HepG2 (cell line): ENCODE data around the gene TDRD10. TPM values are rescaled to one million over a fixed set of nuclear protein-coding genes. Genes with fewer than 3 reads are reported as not detected.

ENCODE experiments used
- ATAC-seq: fragments of 200-7000 bp; cut with Tn5 transposase; 3 replicates; pipeline ENCODE4 v1.9.1; 2020; ENCODE audit warnings: mild to moderate bottlenecking, moderate library complexity
- BruUV-seq: library from RNA; stranded (reverse); fragments of 400-500 nt; replicated peaks from 2 replicates; lab custom pipeline; 2021; lab: Mats Ljungman, UMichigan
- CTCF ChIA-PET: fragments of 300-600 bp; formaldehyde crosslinking; extraction: SDS; loops from one replicate; lab custom pipeline; 2021; ENCODE audit warnings: low total read pairs, inconsistent platforms, low intra/inter-chr PET ratio; lab: Yijun Ruan, JAX
- POLR2A ChIA-PET: fragments of 350-600 bp; sonication (Branson Sonifier 250); formaldehyde crosslinking; loops from one replicate; lab custom pipeline; 2020; ENCODE audit warnings: antibody characterized with exemption, inconsistent platforms; lab: Yijun Ruan, JAX
- DNase-seq: peaks from one replicate; pipeline ENCODE4 v3.0.0-alpha.2; 2015; ENCODE audit warnings: low spot score
- FAIRE-seq: peaks from 3 replicates; lab custom pipeline; 2011; peaks lifted over from hg19 to GRCh38; lab: Jason Lieb, UNC
- H2AFZ ChIP-seq: one replicate; pipeline ENCODE4 v1.6.1; 2011; ENCODE audit warnings: low read length, inconsistent platforms
- H3K27ac ChIP-seq: fragments of 300-600 bp; 3 replicates; pipeline ENCODE4 v1.8.0; 2011; ENCODE audit warnings: mixed run types, mild to moderate bottlenecking, mixed read lengths, low read length, inconsistent platforms; ENCODE audit not compliant: insufficient read depth; ENCODE audit errors: extremely low read length
- H3K27me3 ChIP-seq, 2 experiments: fragments of 200-600 bp in 1 of 2; 2 replicates in 1 of 2; 3 replicates in 1 of 2; pipeline versions ENCODE4 v1.6.0 to v1.8.0; 2011; ENCODE audit warnings: low read length in 2 of 2, mild to moderate bottlenecking in 2 of 2, moderate library complexity in 2 of 2, inconsistent platforms in 1 of 2; ENCODE audit not compliant: insufficient read depth in 2 of 2, control insufficient read depth in 1 of 2
- H3K36me3 ChIP-seq, 2 experiments: fragments of 200-600 bp in 1 of 2; replicated peaks in 1 of 2; 2 replicates in 1 of 2; 3 replicates in 1 of 2; pipeline versions ENCODE4 v1.5.1 to v1.8.0; 2011; ENCODE audit warnings: low read length in 2 of 2, inconsistent platforms in 1 of 2; ENCODE audit not compliant: insufficient read depth in 2 of 2, control insufficient read depth in 1 of 2
- H3K4me1 ChIP-seq: 2 replicates; pipeline ENCODE4 v1.5.1; 2012; ENCODE audit warnings: low read length, inconsistent platforms; ENCODE audit not compliant: insufficient read depth
- H3K4me2 ChIP-seq: 2 replicates; pipeline ENCODE4 v1.6.0; 2011; ENCODE audit warnings: low read depth, low read length, inconsistent platforms
- H3K4me3 ChIP-seq, 3 experiments: fragments of 200-600 bp in 1 of 3; sonication (generic), shearing (Covaris generic) in 1 of 3; replicated peaks in 1 of 3; 2 replicates each; pipeline ENCODE4 v1.5.1; 2011 to 2016; ENCODE audit warnings: low read length in 3 of 3, inconsistent platforms in 2 of 3, low read depth in 2 of 3, mild to moderate bottlenecking in 2 of 3, control low read depth in 1 of 3, mixed read lengths in 1 of 3; ENCODE audit not compliant: insufficient read depth in 1 of 3
- H3K79me2 ChIP-seq: one replicate; pipeline ENCODE4 v1.6.1; 2011; ENCODE audit warnings: low read length, inconsistent platforms; ENCODE audit not compliant: insufficient read depth
- H3K9ac ChIP-seq: 2 replicates; pipeline ENCODE4 v1.6.0; 2011; ENCODE audit warnings: mild to moderate bottlenecking, low read depth, low read length, inconsistent platforms; ENCODE audit not compliant: insufficient read depth
- H3K9me3 ChIP-seq: 2 replicates; pipeline ENCODE4 v1.5.1; 2012; ENCODE audit warnings: mild to moderate bottlenecking, low read length
- H4K20me1 ChIP-seq: 2 replicates; pipeline ENCODE4 v1.6.0; 2011; ENCODE audit warnings: inconsistent platforms, mild to moderate bottlenecking, low read length, moderate library complexity; ENCODE audit not compliant: insufficient read depth
- ASH2L ChIP-seq: fragments of 300-600, 200-600 bp; sonication (generic); IDR thresholded peaks from 2 replicates; pipeline ENCODE4 v1.7.0; 2017; ENCODE audit warnings: low read depth, mild to moderate bottlenecking, moderate library complexity, mixed read lengths, low read length; ENCODE audit not compliant: insufficient read length
- HNF4A ChIP-seq: sonication (generic); formaldehyde crosslinking; IDR thresholded peaks from 2 replicates; pipeline ENCODE4 v1.4.0; 2020; ENCODE audit warnings: missing genetic modification reagents
- KLF12 ChIP-seq: sonication (generic); formaldehyde crosslinking; IDR thresholded peaks from 2 replicates; pipeline ENCODE4 v1.4.0; 2020; ENCODE audit warnings: missing genetic modification reagents, borderline replicate concordance
- KMT2A ChIP-seq: sonication (generic); formaldehyde crosslinking; IDR thresholded peaks from 2 replicates; pipeline ENCODE4 v1.4.0; 2020; ENCODE audit warnings: missing genetic modification reagents
- MEF2D ChIP-seq: sonication (generic); formaldehyde crosslinking; IDR thresholded peaks from 2 replicates; pipeline ENCODE4 v1.5.1; 2020; ENCODE audit warnings: mild to moderate bottlenecking, missing genetic modification reagents
- RFX5 ChIP-seq: IDR thresholded peaks from 2 replicates; pipeline ENCODE4 v1.6.1; 2011; ENCODE audit warnings: low read depth, low read length, improper control_type of control experiment
- TBX2 ChIP-seq: sonication (generic); formaldehyde crosslinking; IDR thresholded peaks from 2 replicates; pipeline ENCODE4 v1.5.0; 2020; ENCODE audit warnings: missing genetic modification reagents, mild to moderate bottlenecking, borderline replicate concordance
- ZNF619 ChIP-seq: sonication (generic); formaldehyde crosslinking; IDR thresholded peaks from 2 replicates; pipeline ENCODE4 v1.4.0; 2020; ENCODE audit warnings: mild to moderate bottlenecking, missing genetic modification reagents
- WGBS: methylation state at CpG from one replicate; pipeline ENCODE4 v1.1.6; 2017; ENCODE audit warnings: low lambda C conversion rate; 5-methylcytosine and 5-hydroxymethylcytosine counted together
- in situ Hi-C: cut with HindIII; loops from 2 replicates; pipeline ENCODE4 v1.10.0; 2017; ENCODE audit warnings: low pct_unique_long_range_greater_than_20kb; ENCODE audit not compliant: extremely low pct_ligation_motif_present
- intact Hi-C: fragments of 100-400 bp; cut with micrococcal nuclease; formaldehyde crosslinking; loops from one replicate; pipeline ENCODE4 v1.10.0; 2022; ENCODE audit not compliant: unreplicated experiment
- polyA plus RNA-seq, 8 experiments: library from polyadenylated mRNA; depleted of rRNA in 3 of 8; stranded (reverse) in 7 of 8; unstranded in 1 of 8; fragments of >200 nt; fragmentation: Illumina TruSeq in 4 of 8; extraction: Trizol in 4 of 8; gene quantifications; 2 replicates each; pipeline versions ENCODE4 v1.2.1 to v1.2.3, GENCODE V29; 2011 to 2016; ENCODE audit warnings: low read depth in 4 of 8, missing spikeins in 1 of 8, mixed read lengths in 1 of 8; ENCODE audit not compliant: insufficient read depth in 1 of 8
- total RNA-seq, 5 experiments: library from RNA; depleted of rRNA; stranded (reverse); fragments of >200 nt; fragmentation: Illumina TruSeq; extraction: Trizol; gene quantifications; 2 replicates each; pipeline ENCODE4 v1.2.3, GENCODE V29; 2016; ENCODE audit warnings: low read depth in 1 of 5
- TF ChIP-seq, protein P1 (sequence below): sonication (generic); formaldehyde crosslinking; IDR thresholded peaks from 2 replicates; pipeline ENCODE4 v1.4.0; 2020; ENCODE audit warnings: missing genetic modification reagents
- TF ChIP-seq, protein P2 (sequence below): sonication (generic); formaldehyde crosslinking; IDR thresholded peaks from 2 replicates; pipeline ENCODE4 v1.5.1; 2020; ENCODE audit warnings: mild to moderate bottlenecking, missing genetic modification reagents, moderate library complexity
- TF ChIP-seq, protein P3 (sequence below): sonication (generic); formaldehyde crosslinking; IDR thresholded peaks from 2 replicates; pipeline ENCODE4 v1.4.0; 2020; ENCODE audit warnings: mild to moderate bottlenecking, missing genetic modification reagents, borderline replicate concordance
- TF ChIP-seq, protein P4 (sequence below): sonication (generic); formaldehyde crosslinking; conservative IDR thresholded peaks from 2 replicates; pipeline ENCODE4 v1.4.0; 2020; ENCODE audit warnings: missing genetic modification reagents

TDRD10 gene
- total and polyA plus RNA-seq, 2 of the 13 experiments (the other 11 are each of a cell fraction or from before 2014, with no cell fraction given) = not detected

DNA sequence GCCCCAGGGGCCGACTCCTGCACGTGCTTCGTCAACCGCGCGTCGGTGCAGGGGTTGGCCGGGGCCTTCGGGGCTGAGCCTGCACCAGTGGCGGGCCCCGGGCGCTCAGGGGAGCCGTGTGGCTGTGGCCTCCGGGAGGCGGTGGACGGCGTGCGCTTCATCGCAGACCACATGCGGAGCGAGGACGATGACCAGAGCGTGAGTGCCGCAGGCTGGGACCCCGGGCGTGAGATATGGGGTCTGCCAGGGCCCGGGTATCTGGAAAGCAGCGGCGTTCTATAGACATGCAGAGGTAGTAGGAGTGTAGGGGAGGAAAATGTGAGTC is 69.9 kb downstream of the TDRD10 start (continued):
- TF ChIP-seq, protein P1, sequence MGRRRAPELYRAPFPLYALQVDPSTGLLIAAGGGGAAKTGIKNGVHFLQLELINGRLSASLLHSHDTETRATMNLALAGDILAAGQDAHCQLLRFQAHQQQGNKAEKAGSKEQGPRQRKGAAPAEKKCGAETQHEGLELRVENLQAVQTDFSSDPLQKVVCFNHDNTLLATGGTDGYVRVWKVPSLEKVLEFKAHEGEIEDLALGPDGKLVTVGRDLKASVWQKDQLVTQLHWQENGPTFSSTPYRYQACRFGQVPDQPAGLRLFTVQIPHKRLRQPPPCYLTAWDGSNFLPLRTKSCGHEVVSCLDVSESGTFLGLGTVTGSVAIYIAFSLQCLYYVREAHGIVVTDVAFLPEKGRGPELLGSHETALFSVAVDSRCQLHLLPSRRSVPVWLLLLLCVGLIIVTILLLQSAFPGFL (CRISPR knock-in tag) = no peak
- TF ChIP-seq, protein P2, sequence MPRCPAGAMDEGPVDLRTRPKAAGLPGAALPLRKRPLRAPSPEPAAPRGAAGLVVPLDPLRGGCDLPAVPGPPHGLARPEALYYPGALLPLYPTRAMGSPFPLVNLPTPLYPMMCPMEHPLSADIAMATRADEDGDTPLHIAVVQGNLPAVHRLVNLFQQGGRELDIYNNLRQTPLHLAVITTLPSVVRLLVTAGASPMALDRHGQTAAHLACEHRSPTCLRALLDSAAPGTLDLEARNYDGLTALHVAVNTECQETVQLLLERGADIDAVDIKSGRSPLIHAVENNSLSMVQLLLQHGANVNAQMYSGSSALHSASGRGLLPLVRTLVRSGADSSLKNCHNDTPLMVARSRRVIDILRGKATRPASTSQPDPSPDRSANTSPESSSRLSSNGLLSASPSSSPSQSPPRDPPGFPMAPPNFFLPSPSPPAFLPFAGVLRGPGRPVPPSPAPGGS (CRISPR knock-in tag) = no peak
- TF ChIP-seq KLF12 (CRISPR knock-in tag) = no peak
- no peak for TF ChIP-seq MEF2D (CRISPR knock-in tag)
- no peak for TF ChIP-seq ASH2L

DNA sequence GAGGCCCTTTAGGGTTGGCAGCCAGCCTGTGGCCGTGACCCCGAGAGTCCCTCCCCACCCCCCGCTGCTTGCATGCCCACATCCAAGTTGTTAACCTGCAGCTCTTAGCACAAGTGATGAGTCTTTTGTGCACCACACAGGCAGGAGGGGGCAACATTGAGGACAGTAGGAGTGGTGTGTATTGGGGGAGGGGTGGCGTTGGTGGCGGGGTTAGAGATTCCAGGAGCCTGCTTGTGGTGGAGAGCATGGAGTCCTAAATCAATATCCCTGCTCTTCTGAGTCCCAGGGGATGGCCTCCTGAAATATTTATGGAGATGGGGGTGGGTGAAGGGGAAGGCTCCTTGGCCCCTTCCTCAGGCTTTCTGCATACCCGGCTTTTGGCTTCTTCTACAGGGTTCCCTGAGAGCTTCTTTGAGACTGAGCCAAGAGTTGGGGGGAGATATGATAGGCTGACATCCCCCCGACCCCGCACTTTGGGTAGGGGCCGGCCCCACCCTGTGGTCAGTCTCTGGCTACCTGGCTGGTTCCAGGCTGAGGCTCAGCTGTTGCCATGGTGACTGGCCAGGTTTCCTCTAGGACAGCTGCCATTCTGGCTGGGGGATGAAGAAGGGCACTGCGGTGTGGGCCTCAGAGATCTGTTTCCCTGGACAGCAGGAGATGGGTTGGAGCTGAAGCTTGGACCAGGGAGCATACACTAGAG is 70.6 kb downstream of the TDRD10 start:
- Histone ChIP-seq H3K27ac (no peak overlapping the region), H3K9me3 (no peaks in the 10 kb centered on the region), H3K4me2 (no peak overlapping the region), H3K4me1 (no peaks in the 10 kb centered on the region), H3K9ac (no peak overlapping the region), H3K79me2 (no peaks in the 10 kb centered on the region), H3K36me3 (no peaks in the 10 kb centered on the region), H3K4me3 (no peak overlapping the region), H3K27me3 (peaks cover 0 to 11% of the 10 kb centered on the region in 2 experiments; a peak in 2 of 5 replicates)
- DNase-seq (no peak), ATAC-seq (no peak)
- in situ Hi-C loops = no loop called here
- no TSS peak for BruUV-seq
- POLR2A ChIA-PET = interaction anchor here (1.1 kb wide), 1 partner anchor 13 kb away, joined by 3 read pairs; no protein-coding TSS in a partner anchor
- CTCF ChIA-PET = no interaction called here
- TF ChIP-seq RFX5 = peak; percentile 89
- TF ChIP-seq, protein P3, sequence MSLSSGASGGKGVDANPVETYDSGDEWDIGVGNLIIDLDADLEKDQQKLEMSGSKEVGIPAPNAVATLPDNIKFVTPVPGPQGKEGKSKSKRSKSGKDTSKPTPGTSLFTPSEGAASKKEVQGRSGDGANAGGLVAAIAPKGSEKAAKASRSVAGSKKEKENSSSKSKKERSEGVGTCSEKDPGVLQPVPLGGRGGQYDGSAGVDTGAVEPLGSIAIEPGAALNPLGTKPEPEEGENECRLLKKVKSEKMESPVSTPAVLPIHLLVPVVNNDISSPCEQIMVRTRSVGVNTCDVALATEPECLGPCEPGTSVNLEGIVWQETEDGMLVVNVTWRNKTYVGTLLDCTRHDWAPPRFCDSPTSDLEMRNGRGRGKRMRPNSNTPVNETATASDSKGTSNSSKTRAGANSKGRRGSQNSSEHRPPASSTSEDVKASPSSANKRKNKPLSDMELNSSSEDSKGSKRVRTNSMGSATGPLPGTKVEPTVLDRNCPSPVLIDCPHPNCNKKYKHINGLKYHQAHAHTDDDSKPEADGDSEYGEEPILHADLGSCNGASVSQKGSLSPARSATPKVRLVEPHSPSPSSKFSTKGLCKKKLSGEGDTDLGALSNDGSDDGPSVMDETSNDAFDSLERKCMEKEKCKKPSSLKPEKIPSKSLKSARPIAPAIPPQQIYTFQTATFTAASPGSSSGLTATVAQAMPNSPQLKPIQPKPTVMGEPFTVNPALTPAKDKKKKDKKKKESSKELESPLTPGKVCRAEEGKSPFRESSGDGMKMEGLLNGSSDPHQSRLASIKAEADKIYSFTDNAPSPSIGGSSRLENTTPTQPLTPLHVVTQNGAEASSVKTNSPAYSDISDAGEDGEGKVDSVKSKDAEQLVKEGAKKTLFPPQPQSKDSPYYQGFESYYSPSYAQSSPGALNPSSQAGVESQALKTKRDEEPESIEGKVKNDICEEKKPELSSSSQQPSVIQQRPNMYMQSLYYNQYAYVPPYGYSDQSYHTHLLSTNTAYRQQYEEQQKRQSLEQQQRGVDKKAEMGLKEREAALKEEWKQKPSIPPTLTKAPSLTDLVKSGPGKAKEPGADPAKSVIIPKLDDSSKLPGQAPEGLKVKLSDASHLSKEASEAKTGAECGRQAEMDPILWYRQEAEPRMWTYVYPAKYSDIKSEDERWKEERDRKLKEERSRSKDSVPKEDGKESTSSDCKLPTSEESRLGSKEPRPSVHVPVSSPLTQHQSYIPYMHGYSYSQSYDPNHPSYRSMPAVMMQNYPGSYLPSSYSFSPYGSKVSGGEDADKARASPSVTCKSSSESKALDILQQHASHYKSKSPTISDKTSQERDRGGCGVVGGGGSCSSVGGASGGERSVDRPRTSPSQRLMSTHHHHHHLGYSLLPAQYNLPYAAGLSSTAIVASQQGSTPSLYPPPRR = no peak
- TF ChIP-seq HNF4A (CRISPR knock-in tag) = no peak
- no peak for TF ChIP-seq KMT2A (CRISPR knock-in tag)
- TF ChIP-seq ZNF619 = no peak
- TF ChIP-seq, protein P4, sequence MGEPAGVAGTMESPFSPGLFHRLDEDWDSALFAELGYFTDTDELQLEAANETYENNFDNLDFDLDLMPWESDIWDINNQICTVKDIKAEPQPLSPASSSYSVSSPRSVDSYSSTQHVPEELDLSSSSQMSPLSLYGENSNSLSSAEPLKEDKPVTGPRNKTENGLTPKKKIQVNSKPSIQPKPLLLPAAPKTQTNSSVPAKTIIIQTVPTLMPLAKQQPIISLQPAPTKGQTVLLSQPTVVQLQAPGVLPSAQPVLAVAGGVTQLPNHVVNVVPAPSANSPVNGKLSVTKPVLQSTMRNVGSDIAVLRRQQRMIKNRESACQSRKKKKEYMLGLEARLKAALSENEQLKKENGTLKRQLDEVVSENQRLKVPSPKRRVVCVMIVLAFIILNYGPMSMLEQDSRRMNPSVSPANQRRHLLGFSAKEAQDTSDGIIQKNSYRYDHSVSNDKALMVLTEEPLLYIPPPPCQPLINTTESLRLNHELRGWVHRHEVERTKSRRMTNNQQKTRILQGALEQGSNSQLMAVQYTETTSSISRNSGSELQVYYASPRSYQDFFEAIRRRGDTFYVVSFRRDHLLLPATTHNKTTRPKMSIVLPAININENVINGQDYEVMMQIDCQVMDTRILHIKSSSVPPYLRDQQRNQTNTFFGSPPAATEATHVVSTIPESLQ (CRISPR knock-in tag) = no peak
- TF ChIP-seq TBX2 (CRISPR knock-in tag) = no peak
- TF ChIP-seq, all 625 proteins: peak for 1
- intact Hi-C loops = no loop called here
- no peak overlapping the region for H2AFZ ChIP-seq
- no peak for FAIRE-seq
- WGBS = 18% methylated on average over 6 of the region's 10 CpGs
- H4K20me1 ChIP-seq = peaks cover 2% of the 10 kb centered on the region; the same call in 1 of the 2 replicates
